Measurements from ENCODE around the gene CNPY3.

Gene CNPY3

DNA sequence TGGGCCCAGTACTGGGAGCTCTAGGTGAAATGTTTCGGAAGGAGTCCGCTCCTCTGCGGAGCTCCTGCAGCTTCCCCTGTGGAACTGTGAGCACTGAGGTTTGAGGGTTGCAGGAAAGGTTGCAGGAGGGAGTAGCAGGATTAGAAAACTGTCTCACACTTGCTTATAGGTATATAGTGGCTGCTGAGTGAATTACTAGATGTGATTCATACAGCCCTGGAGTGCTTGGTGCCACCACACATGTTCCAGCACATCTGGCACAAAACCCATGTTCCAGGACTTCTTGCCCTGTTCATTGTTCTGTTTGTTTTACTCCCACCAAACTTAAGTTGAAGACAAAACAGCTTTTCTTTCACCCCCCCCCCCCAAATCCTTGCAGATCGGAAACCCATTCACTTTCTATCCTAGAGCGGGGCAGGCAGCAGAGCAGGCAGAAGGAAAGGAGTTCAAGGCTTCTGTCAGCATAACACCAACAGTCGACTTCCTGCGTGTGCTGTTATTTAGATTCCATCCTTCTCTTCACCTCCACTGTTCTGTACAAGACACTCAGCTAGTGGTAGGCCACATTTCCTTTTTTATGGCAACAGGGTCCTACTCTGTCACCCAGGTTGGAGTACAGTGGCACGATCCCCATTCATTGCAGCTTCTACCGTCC, 50.4 kb downstream of the CNPY3 start:
- peak in 3 of 51 donors; percentile 41 to 74 (median 64) for DNase-seq

DNA sequence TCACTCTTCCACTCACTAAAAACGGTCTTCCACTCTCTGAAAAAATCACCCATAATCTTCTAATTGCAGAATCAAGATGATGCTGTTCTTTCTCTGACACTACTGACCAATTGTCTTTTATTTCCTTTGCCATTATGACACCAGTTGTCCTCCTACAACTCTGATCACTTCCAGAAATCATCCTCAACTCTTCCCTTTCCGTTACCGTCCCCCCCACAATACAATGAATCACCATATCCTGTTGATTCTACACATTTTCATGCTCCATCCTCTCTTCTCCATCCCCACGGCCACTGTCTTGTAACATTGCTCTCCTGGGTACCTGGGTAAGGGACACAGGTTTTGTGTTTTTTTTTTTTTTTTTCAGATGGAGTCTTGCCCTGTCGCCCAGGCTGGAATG, 52.6 kb downstream of the CNPY3 start:
- no peak for DNase-seq

GRCh38 chr6:42984001-42984923, 55.0 kb downstream of the CNPY3 start, which contains the start of gene PPP2R5D:
PPP2R5D (plus strand) TSS chr6:42984570; CDS start chr6:42984678, 108 bp downstream.
- DNase-seq: peak; percentile 47 to 99 (median 95)

- DNase-seq: peak in 2 of 51 donors; percentile 26 to 38
These were observed 55.7 kb downstream of the CNPY3 start for GRCh38 chr6:42984924-42985475.

GRCh38 chr6:42987533-42988451, 58.5 kb downstream of the CNPY3 start:
- no peak for DNase-seq

DNA sequence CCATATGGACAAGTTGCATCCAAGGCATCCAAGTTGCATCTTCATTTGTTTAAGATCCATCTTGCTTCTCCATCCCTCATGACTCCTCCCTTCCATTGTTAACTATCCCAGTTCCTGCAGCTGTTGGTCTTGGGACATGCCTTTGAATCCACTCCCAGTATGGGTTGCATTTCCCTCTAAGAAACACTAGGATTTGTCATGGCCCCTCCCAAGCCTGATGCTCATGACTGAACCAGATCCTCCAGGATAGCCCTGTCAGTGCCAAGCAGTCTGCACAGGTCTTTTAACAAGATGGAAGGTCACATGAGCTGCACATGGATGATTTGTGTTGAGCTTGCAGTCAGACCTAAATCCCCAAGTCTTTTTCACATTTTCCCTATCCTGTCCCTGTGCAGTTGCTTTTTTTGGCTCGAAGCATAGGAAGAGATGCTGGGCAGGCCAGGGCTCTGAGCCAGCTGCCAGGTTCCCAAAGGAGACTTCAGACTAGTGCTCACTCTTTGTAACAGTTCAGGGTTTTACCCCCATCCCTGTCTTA, 59.3 kb downstream of the CNPY3 start:
- DNase-seq: no peak

Data from hypothalamus (tissue), 51 donors.